GM18907 (cell line): Measurements from ENCODE around the gene IL5.
"Not testable (repeated sequence)": the region's sequence is repeated elsewhere in the genome, so short reads cannot be mapped to it uniquely, and the experiment has no call there.

Experiments used
- ATAC-seq: cut with Tn5 transposase; IDR thresholded peaks from one replicate; pipeline ENCODE4 v1.9.1; 2021; ENCODE audit warnings: mild to moderate bottlenecking, moderate library complexity; ENCODE audit not compliant: unreplicated experiment

IL5 gene

GRCh38 chr5:132530946-132531345 lies 12.4 kb downstream of the IL5 start:
- ATAC-seq = no peak

- no peak for ATAC-seq
These were observed 14.3 kb downstream of the IL5 start for GRCh38 chr5:132528866-132529634.

DNA sequence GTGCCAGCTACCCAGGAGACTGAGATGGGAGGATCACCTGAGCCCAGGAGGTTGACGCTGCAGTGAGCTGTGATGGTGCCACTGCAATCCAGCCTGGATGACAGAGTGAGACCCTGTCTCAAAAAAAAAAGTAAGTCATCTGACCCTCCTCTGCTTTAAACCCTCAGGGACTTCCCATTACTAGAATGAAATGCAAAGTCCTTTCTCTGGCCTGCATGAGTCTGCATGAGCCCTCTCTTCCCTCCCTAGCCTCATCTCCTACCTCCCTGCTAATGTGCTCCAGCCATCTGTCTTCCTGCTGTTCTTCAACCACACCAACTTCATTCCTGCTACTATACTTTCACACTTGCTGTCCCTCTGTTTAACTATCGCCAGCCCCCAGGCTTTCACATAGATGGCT lies 15.3 kb downstream of the IL5 start:
- ATAC-seq = no peak

DNA sequence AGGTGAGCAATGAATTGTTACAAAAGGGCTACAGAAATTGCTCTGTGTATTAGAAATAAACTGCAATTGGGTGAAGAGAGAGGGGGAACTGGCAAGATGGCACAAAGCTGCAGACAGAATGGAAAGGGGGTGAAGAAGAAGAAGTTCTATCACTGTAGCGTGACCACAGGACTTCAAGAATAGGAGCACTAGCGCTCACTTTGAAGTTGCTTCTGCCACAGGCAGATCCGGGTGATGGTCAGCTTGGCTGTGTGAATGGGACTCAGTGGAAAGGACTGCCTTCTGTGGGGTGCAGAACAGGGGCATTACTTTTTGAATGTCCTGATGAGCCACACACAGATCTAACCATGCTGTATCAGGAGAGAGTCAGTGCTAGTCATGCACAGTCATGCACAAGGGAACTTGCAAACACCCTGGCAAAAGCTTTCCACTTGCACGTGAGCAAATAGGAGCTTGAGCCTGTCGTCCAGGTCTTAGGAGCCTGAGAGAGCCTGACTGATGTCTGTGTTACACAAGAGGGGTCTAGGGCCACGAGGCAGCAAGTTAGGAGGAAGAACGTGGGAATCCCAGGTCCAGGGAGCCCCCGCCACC lies 16.3 kb downstream of the IL5 start:
- no peak for ATAC-seq

- peak; percentile 45 for ATAC-seq
These were observed 16.9 kb downstream of the IL5 start for GRCh38 chr5:132526290-132526973.

DNA sequence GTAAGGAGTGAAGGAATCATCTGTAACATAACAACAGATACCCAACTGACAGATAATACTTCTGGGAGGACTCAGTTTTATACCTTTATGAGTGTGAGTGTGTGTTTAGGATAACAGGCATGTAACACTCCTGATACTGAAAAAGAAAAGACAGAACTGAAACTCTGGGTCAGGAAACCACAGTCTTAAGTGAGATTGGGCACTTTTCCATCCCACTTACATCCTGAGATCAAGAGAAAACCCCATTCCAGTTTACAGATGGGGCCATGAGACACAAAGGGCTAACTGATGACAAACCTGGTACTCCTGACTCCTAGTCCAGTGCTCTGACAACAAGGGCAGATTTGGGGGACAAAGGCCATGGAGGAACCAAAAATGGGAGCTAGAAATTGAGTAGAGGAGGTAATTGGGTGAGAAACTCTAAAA lies 18.0 kb downstream of the IL5 start:
- ATAC-seq = peak; percentile 70

GRCh38 chr5:132524877-132525276 lies 18.4 kb downstream of the IL5 start:
- ATAC-seq = not testable (repeated sequence)

- not testable (repeated sequence) for ATAC-seq
These were observed 21.3 kb downstream of the IL5 start for GRCh38 chr5:132522067-132522466.

GRCh38 chr5:132513618-132514336 lies 29.5 kb downstream of the IL5 start:
- not testable (repeated sequence) for ATAC-seq

DNA sequence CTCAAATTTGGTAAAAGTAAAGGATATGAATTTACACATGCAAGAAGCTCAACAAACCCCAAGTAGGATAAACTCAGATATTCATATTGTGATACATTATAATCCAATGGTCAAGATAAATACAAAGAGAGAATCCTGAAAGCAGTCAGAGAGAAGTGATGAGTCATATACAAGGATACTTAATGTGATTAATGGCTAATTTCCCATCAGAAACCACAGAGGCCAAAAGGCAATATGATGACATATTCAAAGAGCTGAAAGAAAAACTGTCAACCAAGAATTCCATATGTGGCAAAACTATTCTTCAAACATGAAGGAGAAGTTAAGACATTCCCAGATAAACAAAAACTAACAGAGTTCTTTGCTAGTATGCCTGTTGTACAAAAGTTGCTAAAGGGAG lies 33.2 kb downstream of the IL5 start:
- ATAC-seq = no peak

- ATAC-seq = no peak
These were observed 37.1 kb downstream of the IL5 start for GRCh38 chr5:132506094-132506692.

GRCh38 chr5:132505641-132506040 lies 37.7 kb downstream of the IL5 start:
- no peak for ATAC-seq

GRCh38 chr5:132504746-132505145 lies 38.6 kb downstream of the IL5 start:
- ATAC-seq = no peak

- ATAC-seq = no peak
These were observed 40.1 kb downstream of the IL5 start for GRCh38 chr5:132503244-132503643.

DNA sequence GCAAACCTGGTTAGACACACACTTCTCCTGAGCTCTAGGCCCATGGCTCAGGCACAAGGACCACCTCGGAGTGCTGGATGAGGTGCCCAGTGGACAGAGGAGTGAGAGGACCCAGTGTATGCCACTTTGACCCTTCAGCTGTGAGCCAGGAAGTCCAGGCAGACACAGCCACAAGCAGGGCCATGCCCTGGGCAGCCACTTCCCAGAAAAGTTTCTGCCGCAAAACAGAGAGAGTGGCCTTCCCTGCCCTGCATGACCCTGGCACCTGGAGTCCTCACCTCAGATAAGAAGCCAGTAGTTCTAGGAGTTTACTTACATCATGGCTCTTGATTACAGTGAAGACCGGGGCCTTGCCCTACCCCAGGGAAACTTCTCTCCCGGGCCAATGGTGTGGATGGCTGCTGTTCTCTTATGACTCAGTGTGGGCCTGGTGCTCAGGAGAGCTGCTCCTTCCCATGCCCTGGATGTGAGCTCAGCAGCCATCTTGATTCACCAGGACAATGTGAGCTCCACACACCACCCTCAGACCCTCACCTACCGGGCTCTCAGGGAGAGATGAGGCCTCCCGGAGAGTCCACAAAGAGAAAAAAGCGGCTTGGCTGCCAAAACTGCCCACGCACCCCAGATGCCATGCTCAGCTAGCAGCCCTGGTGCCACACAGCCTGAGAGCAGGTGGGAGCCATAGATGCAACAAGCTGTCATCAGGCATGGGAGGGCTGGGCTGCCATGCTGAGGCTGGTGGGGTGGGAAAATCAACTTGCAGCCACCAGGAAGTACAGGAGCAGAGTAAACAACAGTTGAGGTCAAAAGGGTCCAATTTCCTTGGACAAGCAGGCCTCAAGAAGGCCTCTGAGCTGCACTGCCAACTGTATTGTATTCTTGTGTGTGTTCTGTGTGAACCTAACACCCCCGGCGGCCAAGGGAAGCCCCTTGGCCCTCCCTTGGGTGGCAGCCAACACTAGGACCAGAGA lies 41.1 kb downstream of the IL5 start:
- no peak for ATAC-seq

- no peak for ATAC-seq
These were observed 41.7 kb downstream of the IL5 start for GRCh38 chr5:132501629-132501956.

- ATAC-seq = no peak
These were observed 42.2 kb downstream of the IL5 start for GRCh38 chr5:132500931-132501628.

GRCh38 chr5:132500244-132500930 lies 42.9 kb downstream of the IL5 start:
- ATAC-seq = no peak
